Measurements from ENCODE around the gene MACROD2.

MACROD2 gene

GRCh38 chr20:14673164-14673563, 677.8 kb downstream of the MACROD2 start:
- Histone ChIP-seq H3K9ac (ENCODE audit: low read length) (no peak overlapping the region), H3K9me3 (ENCODE audit: insufficient read depth, low read length) (no peaks in the 10 kb centered on the region), H3F3A (ENCODE audit: insufficient read depth) (no peaks in the 10 kb centered on the region), H3K36me3 (ENCODE audit: low read length) (no peaks in the 10 kb centered on the region), H3K4me3 (ENCODE audit: insufficient read depth, low read length, poor library complexity, severe bottlenecking) (no peak overlapping the region), H3K27ac (ENCODE audit: low read depth, low read length) (no peak overlapping the region), H2AFZ (ENCODE audit: low read depth, low read length, severe bottlenecking) (no peak overlapping the region), H3K27me3 (ENCODE audit: low read length) (no peaks in the 10 kb centered on the region), H4K20me1 (ENCODE audit: low read depth, low read length) (no peaks in the 10 kb centered on the region), H3K4me2 (ENCODE audit: low read depth, low read length, poor library complexity, severe bottlenecking) (no peak overlapping the region), H3K9me2 (replicated peaks; ENCODE audit: insufficient read depth, low read length) (no peaks in the 10 kb centered on the region), H3K79me2 (ENCODE audit: insufficient read depth, low read length) (no peaks in the 10 kb centered on the region)
- no peak for TF ChIP-seq EZH2phosphoT487 (conservative IDR thresholded peaks at IDR 0.05; ENCODE audit: low read length)
- TF ChIP-seq CTCF (IDR thresholded peaks at IDR 0.05; ENCODE audit: insufficient read depth, low read length, poor library complexity, severe bottlenecking), result no peak

- Histone ChIP-seq H3K36me3 (ENCODE audit: low read length) (no peaks in the 10 kb centered on the region), H2AFZ (ENCODE audit: low read depth, low read length, severe bottlenecking) (no peak overlapping the region), H3K9ac (ENCODE audit: low read length) (no peak overlapping the region), H3K9me2 (replicated peaks; ENCODE audit: insufficient read depth, low read length) (no peaks in the 10 kb centered on the region), H3F3A (ENCODE audit: insufficient read depth) (no peaks in the 10 kb centered on the region), H3K27ac (ENCODE audit: low read depth, low read length) (no peak overlapping the region), H3K9me3 (ENCODE audit: insufficient read depth, low read length) (no peaks in the 10 kb centered on the region), H3K27me3 (ENCODE audit: low read length) (no peaks in the 10 kb centered on the region), H3K4me2 (ENCODE audit: low read depth, low read length, poor library complexity, severe bottlenecking) (no peak overlapping the region), H3K79me2 (ENCODE audit: insufficient read depth, low read length) (no peaks in the 10 kb centered on the region), H3K4me3 (ENCODE audit: insufficient read depth, low read length, poor library complexity, severe bottlenecking) (no peak overlapping the region), H4K20me1 (ENCODE audit: low read depth, low read length) (no peaks in the 10 kb centered on the region)
- no peak for TF ChIP-seq CTCF (IDR thresholded peaks at IDR 0.05; ENCODE audit: insufficient read depth, low read length, poor library complexity, severe bottlenecking)
Observed at GRCh38 chr20:14677455-14677854, 682.1 kb downstream of the MACROD2 start.

GRCh38 chr20:14685183-14685582, 689.9 kb downstream of the MACROD2 start:
- no peak overlapping the region for H2AFZ ChIP-seq (ENCODE audit: low read depth, low read length, severe bottlenecking)
- no peaks in the 10 kb centered on the region for H3K79me2 ChIP-seq (ENCODE audit: insufficient read depth, low read length)
- no peak overlapping the region for H3K9ac ChIP-seq (ENCODE audit: low read length)

More at GRCh38 chr20:14685183-14685582, 689.9 kb downstream of the MACROD2 start:
- TF ChIP-seq EZH2phosphoT487 (conservative IDR thresholded peaks at IDR 0.05; ENCODE audit: low read length) (no peak), CTCF (IDR thresholded peaks at IDR 0.05; ENCODE audit: insufficient read depth, low read length, poor library complexity, severe bottlenecking) (no peak)
- no peaks in the 10 kb centered on the region for H3K9me2 ChIP-seq (replicated peaks; ENCODE audit: insufficient read depth, low read length)
- no peak overlapping the region for H3K4me3 ChIP-seq (ENCODE audit: insufficient read depth, low read length, poor library complexity, severe bottlenecking)
- no peak overlapping the region for H3K4me2 ChIP-seq (ENCODE audit: low read depth, low read length, poor library complexity, severe bottlenecking)
- no peaks in the 10 kb centered on the region for H4K20me1 ChIP-seq (ENCODE audit: low read depth, low read length)
- H3K9me3 ChIP-seq (ENCODE audit: insufficient read depth, low read length), result no peaks in the 10 kb centered on the region
- no peak overlapping the region for H3K27ac ChIP-seq (ENCODE audit: low read depth, low read length)
- no peaks in the 10 kb centered on the region for H3F3A ChIP-seq (ENCODE audit: insufficient read depth)
- H3K27me3 ChIP-seq (ENCODE audit: low read length), result no peaks in the 10 kb centered on the region
- no peaks in the 10 kb centered on the region for H3K36me3 ChIP-seq (ENCODE audit: low read length)
